Ammon's horn (tissue), 1 donor: ENCODE measurements around the gene CAPN5.

ENCODE experiments used
- DNase-seq: peaks from one replicate; pipeline ENCODE4 v3.0.0-alpha.2; 2016; ENCODE audit warnings: low spot score

CAPN5 gene

GRCh38 chr11:77064648-77065217 lies 2.0 kb upstream of the CAPN5 start:
- DNase-seq = no peak

- DNase-seq = peak; percentile 47
Measured at GRCh38 chr11:77065878-77066228, 918 bp upstream of the CAPN5 start.

GRCh38 chr11:77067861-77068443 lies 1.2 kb downstream of the CAPN5 start:
- no peak for DNase-seq

- DNase-seq = no peak
Measured at GRCh38 chr11:77068457-77069335, 1.9 kb downstream of the CAPN5 start.

DNA sequence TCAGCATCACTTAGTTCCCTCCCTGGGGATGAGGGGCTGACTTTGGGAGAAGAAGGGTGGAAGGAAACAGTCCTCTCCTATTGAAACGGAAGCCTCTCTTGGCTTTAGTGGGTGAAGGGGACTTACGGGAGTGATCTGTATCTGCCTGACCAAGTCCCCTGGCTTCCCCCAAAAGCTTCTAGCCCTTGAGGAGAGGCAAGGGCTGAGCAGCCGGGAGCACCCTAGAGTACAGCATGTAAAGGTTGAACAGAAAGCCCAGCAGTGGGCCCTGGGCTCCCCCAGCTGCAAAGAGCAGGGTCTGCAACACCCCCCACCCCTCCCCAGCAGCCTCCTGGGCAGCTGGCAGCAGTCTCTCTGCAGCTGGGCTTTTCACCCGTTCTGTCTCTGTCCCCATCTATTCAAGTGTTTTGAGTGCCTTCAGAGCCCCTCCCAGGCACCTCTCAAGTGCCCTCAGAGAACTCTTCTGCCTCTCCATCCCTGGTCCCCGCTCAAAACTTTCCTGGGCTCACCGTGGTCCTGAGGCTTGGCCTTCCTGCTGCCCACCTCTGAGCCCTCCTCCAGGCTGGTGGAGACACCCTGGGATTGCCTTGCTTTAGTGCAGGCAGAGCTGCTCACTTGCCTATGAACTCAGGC lies 2.7 kb downstream of the CAPN5 start:
- DNase-seq = no peak

DNA sequence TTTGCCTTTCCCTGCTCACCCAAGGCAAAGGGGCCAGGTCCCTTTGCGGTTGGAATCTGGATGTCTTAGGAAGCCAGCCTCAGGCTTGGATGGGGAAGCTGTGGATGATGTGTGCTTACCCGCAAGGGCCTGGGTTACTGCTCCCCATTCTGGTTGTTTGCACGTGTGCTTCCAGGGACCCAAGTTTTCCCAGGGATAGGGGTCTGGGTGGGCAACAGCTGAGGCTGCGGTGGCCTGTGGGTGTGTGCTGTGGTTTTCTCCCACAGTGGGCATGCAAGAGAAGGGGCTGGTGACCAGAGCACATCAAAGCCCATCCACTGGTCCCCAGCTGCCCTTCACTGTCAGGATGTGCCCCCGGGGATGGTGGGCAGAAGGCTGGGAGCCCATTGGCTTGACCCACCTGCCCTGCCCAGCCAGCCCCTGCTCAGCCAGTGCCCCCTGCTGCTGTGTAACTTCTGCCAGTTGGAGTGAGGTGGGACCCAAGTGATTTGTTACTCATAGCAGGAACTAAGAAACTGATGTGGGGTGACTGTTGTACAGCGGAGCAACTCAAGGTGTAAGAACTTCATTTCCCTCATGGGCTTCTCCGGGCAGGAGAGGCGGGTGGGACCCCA lies 3.3 kb downstream of the CAPN5 start:
- no peak for DNase-seq

DNA sequence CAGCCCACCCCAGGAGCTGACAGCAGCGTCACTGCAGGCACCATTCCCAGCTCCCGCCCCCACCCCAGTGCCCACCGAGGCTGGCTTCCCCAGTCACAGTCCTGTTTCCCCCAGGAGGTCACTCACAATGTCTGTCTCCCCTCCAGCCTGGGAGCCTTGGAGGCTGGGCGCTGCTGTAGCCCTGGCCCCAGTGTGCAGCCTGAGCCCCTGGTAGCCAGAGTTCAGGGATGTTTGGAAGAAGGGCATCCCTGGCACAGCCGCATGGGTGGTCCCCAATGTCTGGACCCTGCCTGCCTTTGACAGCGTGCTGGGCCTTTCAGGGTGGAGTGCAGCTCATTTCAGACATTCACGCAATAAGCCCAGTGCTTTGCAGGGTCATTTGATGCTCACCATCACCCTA lies 4.3 kb downstream of the CAPN5 start:
- DNase-seq = no peak

- no peak for DNase-seq
Measured at GRCh38 chr11:77071671-77072605, 5.2 kb downstream of the CAPN5 start.

DNA sequence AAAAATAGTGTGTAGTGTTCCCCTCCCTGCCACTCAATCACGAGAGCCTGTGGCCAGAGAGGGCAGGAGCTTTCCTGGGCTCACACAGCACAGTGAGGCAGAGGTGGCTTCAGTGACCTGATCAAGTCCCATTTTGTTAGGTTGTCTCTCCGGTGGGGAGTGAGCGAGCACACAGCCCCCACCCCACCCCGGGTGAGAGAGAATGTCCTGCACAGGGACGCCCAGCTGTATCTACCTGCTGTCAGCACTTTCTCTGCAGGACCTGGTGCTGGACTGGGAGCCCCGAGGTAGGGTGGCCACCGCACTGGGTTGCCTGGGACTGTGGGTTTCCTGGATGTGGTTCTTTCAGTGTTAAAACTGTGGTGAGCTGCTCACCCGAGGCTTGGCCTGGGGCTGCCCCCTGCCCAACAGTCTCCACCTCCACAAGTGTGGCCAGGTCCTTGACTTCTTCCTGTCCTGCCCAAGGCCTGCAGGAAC lies 6.1 kb downstream of the CAPN5 start:
- no peak for DNase-seq

DNA sequence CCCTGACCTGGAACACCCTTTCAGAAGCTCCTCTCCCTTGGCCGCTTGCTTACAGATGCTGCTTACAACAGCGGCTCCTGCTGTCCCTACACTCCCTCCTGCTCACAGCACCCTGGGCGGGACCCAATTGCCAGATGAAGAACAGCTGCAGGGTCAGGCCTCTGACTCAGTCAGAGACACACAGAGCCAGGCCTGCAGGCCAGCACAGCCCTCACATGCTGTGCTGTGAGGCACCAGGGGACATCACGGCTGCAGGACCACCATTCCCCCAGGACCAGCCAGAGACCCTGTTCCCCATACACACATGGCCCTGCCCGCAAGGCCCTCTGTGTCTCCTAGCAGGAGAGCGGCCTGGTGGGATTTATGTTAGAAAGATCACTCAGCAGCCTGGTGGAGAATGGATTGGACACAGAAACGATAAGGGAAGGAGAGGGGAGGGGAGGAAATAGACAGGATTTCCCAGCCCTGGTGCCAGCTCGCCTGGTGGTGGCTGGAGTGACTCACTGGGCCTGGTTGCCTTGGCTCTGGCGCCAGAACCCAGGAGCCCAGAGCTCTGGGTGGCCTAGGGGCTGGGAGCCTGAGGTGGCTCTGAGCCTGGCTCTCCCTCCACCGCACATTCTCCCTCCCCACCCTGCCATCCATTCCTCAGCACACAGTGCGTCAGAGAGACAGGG lies 6.7 kb downstream of the CAPN5 start:
- DNase-seq = peak; percentile 58

DNA sequence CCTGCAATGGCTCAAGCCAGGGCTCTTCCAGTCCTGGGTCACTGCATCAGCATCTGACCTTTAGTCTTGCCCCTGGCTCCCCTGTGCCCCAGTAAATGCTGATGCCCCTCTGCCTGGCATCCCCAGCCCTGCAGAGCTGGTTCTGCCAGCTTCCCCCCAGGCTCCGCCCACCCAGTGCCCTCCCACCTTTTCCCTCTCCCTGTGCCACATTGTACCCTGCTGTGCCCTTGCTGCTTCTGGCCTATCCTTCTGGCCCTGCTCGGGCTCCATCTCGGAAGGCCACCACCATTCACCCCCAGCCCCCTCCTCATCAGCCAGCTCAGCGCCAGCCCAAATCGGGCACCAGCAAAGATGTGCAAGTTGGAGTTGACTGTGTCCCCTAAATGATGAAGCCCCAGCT lies 7.4 kb downstream of the CAPN5 start:
- DNase-seq = no peak

DNA sequence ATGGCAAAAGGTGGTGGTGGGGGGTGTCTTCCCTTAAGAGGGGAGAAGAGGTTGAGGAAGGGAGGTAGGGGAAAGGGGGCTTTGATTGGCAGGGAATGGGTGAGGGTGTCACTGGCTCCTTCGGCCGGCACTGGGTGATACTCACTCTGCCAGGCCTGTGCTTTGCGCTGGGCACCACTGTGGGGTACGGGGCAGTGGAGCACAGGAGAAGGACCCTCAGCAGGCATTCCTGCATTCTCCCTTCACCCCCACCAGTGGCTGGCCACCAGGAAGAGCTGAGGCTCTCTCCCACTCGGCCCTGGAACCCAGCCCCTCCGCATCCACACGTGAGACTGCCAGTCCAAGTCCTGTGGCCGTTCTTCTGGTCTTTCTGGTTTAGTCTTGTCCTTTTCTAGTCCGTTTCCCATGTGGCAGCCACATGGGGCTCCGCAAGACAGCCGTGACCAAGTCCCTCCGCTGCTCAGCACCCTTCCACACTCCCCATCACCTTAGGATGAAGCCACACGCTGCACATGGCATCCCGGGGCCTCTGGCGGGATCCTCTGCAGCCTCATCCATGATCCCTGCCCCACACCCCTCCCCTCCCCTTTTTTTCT lies 8.0 kb downstream of the CAPN5 start:
- no peak for DNase-seq

- no peak for DNase-seq
Measured at GRCh38 chr11:77075425-77075905, 8.7 kb downstream of the CAPN5 start.

DNA sequence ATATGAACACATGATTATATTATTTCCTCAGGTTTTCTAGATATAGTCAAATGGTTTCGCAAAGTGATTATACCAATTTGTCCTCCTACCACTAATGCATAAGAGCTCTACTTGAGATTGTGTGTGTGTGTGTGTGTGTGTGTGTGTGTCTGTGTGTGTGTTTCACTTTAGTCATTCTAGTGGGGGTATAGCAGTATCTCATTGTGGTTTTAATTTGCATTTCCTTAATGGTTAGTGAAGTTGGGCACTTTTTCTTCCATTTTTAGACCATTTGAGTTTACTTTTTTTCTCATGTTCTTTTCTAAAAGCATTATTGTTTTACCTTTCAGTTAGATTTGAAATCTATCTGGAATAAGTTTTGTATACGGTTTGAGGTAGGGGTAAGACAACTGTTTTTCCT lies 12.9 kb downstream of the CAPN5 start:
- no peak for DNase-seq

DNA sequence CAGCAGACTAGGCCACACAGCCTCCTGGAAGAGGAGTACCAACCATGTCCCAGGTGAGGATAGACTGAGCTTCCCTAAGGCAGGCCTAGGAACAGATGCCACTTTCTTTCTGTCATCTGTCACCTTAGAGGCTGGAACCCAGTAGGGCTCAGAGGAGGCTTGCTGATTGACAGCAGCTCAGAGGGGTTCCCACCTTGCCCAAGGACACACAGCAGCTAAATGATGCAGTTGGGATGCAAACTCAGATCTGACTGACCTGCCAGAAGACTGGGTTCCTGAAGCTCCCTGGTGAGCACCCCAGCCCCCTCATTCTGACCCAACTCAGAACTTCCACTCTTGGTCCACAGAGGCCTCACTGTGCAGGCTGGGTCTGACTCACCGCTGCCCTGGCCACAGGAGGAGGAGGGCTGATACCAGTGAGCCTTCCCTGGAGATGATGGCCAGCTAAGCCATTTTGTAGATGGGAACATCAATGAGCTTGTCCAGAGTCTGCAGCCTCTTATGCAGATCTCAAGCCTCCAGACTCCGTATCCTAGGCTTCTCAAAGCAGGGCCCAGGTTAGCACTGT lies 14.0 kb downstream of the CAPN5 start:
- no peak for DNase-seq

DNA sequence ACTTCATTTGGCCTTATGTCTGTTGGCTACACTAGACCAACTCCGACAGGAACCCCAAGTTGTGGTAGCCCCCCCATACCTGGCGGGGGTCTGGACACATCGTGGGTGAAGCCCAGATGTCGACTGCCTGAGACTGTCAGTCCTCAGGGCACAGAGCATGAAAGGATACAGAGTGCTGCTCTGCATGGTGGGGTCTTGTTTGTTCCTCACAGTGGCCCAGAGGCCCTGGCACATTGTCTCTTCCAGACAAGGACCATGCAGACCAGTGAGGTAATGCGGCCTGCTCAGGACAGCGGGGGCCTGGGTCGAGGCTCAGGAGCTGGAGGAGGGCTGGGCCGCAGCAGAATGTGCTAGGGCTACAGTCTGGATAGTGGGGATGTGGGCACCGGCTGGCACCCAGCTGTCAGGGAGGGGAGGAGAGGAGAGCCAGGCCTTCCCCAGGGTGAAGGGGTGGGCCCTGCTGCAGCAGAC lies 14.6 kb downstream of the CAPN5 start:
- no peak for DNase-seq

DNA sequence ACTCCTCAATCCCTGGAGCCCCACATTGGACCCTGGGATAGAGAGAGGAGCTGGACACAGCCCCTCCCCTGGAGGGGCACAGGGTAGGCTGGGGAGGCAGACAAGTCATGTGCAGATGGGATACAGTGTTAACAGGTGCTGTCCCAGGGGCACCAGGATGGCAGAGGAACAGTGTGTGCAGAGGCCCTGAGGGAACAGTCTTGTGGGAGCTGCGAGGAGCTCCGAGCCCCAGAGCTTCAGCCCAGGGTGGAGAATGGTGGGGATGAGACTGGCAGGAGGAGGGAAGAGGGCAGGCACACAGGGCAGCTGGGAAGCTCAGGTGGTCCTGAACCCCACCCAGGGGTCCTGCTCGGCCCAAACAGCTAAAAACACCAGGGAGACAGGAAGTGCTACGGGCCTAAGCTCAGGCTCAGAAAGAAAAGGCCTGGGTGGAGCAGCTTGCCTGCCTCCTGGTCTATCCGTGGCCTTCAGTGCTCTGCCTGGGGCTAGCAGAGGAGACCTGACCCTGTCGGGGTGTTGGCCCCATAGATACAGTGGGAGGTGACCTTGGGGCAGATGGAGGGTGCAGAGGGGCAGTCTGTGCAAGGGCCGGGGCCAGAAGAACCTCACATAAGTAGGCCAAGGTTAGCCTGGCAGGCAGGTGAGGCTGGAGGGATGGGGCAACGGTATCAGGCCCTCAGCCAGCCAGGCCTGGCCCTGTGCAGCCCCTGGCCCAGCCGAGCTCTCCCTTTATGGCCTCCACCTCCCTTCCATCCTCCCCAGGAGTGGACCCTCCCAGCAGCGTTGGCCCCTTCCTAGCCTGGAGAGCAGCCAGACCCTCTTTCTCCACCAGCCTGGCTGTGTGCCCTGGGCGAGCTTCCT lies 15.4 kb downstream of the CAPN5 start:
- DNase-seq = no peak

DNA sequence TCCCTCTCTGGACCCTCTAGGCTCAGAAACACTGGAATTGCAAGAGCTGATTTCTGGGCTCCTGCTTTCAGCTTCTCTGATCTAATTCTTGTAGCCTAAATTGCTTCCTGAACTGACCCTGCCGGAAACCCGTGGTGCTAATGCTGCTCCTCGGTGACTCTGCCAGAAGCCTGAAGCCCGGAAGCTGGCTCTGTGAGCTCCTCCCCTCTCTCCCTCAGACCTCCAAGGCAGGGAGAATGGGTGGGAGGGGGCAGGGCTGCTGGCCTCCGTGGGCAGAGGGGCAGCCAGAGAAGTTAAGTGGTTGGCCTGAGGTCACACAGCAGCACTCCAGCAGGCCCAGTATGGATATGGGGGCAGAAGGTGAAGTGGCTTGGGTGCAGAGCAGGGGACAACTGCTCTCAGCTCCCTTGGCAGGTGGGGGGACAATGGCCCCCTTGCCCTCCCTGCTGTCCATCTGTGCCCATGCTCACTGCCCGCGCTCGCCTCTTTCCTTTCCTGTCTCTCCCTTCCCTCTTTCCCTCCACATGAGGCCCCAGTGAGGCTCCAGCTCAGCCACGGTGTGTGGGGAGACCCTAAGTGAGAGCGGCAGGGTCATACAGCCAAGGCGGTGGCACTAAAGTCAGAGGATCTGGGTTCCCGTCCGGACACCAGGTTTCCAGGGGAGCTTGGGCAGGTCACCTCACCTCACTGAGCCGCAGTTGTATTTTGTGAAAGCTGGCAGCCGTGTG lies 16.2 kb downstream of the CAPN5 start:
- no peak for DNase-seq
